Erythroblast (primary cell): ENCODE results near the gene VASN.

Experiments used
- DNase-seq, 2 experiments: peaks; one replicate each; lab custom pipeline; 2025; lab: John Stamatoyannopoulos, UW
- GATA1 ChIP-seq: IDR thresholded peaks from 2 replicates; pipeline ENCODE4 v1.6.1; 2011; ENCODE audit warnings: low read depth, mild to moderate bottlenecking, control low read depth, low read length, moderate library complexity
- POLR2A ChIP-seq: IDR thresholded peaks from 2 replicates; pipeline ENCODE4 v1.6.1; 2011; ENCODE audit warnings: mild to moderate bottlenecking, low read length

The VASN gene

GRCh38 chr16:4410335-4411075 is 38.9 kb downstream of the VASN start:
- TF ChIP-seq POLR2A (no peak), GATA1 (no peak)
- DNase-seq = no peak

- DNase-seq = no peak
- no peak for TF ChIP-seq GATA1
- TF ChIP-seq POLR2A = no peak
Observed at GRCh38 chr16:4411684-4412083, 40.0 kb downstream of the VASN start.

- no peak for TF ChIP-seq GATA1
- no peak for TF ChIP-seq POLR2A
Observed at GRCh38 chr16:4412159-4412558, 40.5 kb downstream of the VASN start.

GRCh38 chr16:4412854-4413253 is 41.2 kb downstream of the VASN start:
- no peak for TF ChIP-seq POLR2A
- TF ChIP-seq GATA1 = no peak
- no peak for DNase-seq

More at GRCh38 chr16:4412159-4412558, 40.5 kb downstream of the VASN start:
- no peak for DNase-seq

- DNase-seq = no peak
- TF ChIP-seq POLR2A (no peak), GATA1 (no peak)
Observed at GRCh38 chr16:4414187-4414917, 42.7 kb downstream of the VASN start.

GRCh38 chr16:4415538-4416199 is 44.0 kb downstream of the VASN start:
- peak; percentile 84 to 87 for DNase-seq
- TF ChIP-seq POLR2A (no peak), GATA1 (no peak)

- TF ChIP-seq GATA1 = no peak
- peak; percentile 52 for TF ChIP-seq POLR2A
- peak; percentile 95 to 97 for DNase-seq
Observed at GRCh38 chr16:4416200-4417032, 44.8 kb downstream of the VASN start, which contains the start of gene CORO7. CORO7 (minus strand) TSS chr16:4416596; CDS start chr16:4416518, 78 bp downstream.

- DNase-seq = no peak
Observed at GRCh38 chr16:4419402-4419959, 47.8 kb downstream of the VASN start.

GRCh38 chr16:4420505-4421105 is 49.0 kb downstream of the VASN start:
- DNase-seq = no peak
- TF ChIP-seq GATA1 = no peak
- no peak for TF ChIP-seq POLR2A

More at GRCh38 chr16:4419402-4419959, 47.8 kb downstream of the VASN start:
- TF ChIP-seq GATA1 (no peak), POLR2A (no peak)

- DNase-seq = peak; percentile 97 to 99
- peak; percentile 95 for TF ChIP-seq POLR2A
- TF ChIP-seq GATA1 = no peak
Observed at GRCh38 chr16:4425378-4426020, 53.9 kb downstream of the VASN start, which contains the start of gene DNAJA3. DNAJA3 (plus strand) TSS chr16:4425868; CDS start chr16:4425882, 14 bp downstream.

GRCh38 chr16:4426021-4426684 is 54.5 kb downstream of the VASN start:
- peak in 1 of 2 experiments; percentile 54 for DNase-seq

More at GRCh38 chr16:4426021-4426684, 54.5 kb downstream of the VASN start:
- TF ChIP-seq POLR2A = no peak
- TF ChIP-seq GATA1 = no peak
